ENCODE measurements around the gene NAV2.

NAV2 gene

DNA sequence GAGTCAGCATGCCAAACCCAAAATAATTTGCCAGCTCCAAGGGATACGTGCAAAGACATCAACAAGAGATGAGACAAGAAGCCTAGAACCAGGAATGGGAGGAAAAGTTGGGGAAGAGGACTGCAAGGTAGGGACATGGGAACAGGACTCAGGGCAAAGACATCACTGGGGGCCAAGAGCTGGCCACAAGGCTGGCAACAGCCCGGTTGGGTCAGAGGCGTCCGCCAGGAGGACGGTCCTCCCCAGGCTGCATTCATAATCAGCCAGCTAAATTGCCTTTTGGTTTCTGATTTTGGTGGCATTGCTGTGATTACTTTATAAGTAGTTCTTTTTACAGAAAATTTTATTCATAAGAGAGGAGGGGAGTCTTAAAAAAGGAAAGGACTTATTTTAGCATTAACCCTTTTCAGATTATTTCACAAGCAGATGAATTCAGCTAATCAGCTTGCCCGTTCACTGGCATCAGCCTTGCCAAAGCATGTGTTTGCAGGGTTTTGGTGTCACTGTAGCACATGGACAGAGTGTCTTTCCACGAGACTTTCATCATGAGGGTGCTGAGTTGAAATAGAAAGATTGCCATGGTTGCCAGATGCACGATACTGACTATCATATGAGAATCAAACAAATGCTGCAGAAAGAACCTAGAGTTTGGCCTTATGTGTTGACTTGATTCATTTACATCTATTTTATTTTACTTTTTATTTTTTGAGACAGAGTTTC lies 23.2 kb upstream of the NAV2 start:
- H3K4me3 ChIP-seq (ENCODE audit: low read length) = no peak overlapping the region
- no peak for DNase-seq (ENCODE audit: low read depth)
- TF ChIP-seq, protein P1, sequence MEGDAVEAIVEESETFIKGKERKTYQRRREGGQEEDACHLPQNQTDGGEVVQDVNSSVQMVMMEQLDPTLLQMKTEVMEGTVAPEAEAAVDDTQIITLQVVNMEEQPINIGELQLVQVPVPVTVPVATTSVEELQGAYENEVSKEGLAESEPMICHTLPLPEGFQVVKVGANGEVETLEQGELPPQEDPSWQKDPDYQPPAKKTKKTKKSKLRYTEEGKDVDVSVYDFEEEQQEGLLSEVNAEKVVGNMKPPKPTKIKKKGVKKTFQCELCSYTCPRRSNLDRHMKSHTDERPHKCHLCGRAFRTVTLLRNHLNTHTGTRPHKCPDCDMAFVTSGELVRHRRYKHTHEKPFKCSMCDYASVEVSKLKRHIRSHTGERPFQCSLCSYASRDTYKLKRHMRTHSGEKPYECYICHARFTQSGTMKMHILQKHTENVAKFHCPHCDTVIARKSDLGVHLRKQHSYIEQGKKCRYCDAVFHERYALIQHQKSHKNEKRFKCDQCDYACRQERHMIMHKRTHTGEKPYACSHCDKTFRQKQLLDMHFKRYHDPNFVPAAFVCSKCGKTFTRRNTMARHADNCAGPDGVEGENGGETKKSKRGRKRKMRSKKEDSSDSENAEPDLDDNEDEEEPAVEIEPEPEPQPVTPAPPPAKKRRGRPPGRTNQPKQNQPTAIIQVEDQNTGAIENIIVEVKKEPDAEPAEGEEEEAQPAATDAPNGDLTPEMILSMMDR (IDR thresholded peaks at IDR 0.05; ENCODE audit: insufficient read depth, low read depth, low read length, missing control alignments) = no peak

- TF ChIP-seq, protein P1 (IDR thresholded peaks at IDR 0.05; ENCODE audit: insufficient read depth, low read depth, low read length, missing control alignments) = no peak
- H3K4me3 ChIP-seq (ENCODE audit: low read length) = no peak overlapping the region
- no peak for DNase-seq (ENCODE audit: low read depth)
These were observed 21.8 kb upstream of the NAV2 start for GRCh38 chr11:19690885-19691284.

DNA sequence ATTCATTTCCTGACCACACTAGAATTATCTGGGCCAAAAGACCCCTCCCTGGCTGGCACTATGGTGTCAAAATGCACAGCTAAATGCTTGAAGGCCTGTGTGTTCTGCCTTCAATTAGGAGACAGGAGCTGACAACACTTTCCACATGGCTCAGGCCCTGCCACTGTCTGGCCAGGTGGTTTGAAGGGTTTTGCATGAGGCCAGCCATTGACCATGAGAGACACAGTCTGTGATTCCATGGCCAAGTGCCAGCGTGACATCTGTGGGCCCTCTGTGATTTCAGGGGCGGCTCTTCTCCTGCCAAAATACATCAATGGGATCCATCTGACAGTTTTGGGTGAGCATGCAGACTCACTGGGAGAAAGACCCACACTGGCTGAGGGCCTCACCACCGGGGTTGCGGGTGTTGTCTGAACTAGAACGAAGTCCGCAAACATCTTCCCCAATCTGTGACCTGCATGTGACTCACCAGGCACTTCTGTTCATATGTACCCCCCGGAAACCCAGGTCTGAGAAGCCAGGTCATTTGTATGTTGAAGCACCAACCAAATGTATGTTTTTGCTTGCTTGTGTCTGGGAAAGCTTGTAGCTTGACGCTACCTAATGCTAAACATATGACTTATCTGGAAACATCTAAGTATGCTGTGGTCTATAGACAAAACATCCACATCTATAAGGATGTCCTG lies 20.7 kb upstream of the NAV2 start:
- TF ChIP-seq, protein P1 (IDR thresholded peaks at IDR 0.05; ENCODE audit: insufficient read depth, low read depth, low read length, missing control alignments) = no peak
- H3K4me3 ChIP-seq (ENCODE audit: low read length) = no peak overlapping the region
- DNase-seq (ENCODE audit: low read depth) = no peak

DNA sequence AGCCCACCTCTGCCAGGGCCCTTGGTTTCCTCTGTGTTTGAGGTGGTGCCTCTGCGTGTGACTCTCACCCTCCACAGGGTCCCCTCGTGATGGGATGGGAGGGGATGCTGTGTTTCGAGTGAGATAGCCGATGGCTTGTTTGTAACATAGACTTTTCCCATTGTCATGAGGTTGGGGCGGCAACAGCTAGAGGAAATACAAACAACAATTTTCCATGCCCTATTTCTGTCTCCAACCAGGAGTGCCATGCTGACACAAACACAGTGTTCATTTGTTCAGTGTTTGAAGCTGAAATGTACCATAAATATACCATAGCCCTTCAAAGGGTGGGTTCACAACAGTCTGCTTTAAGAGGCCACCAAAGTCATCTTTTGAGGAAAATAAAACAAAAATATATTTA lies 19.5 kb upstream of the NAV2 start:
- TF ChIP-seq, protein P1 (IDR thresholded peaks at IDR 0.05; ENCODE audit: insufficient read depth, low read depth, low read length, missing control alignments) = no peak
- no peak overlapping the region for H3K4me3 ChIP-seq (ENCODE audit: low read length)
- no peak for DNase-seq (ENCODE audit: low read depth)

- no peak for DNase-seq (ENCODE audit: low read depth)
- H3K4me3 ChIP-seq (ENCODE audit: low read length) = no peak overlapping the region
- TF ChIP-seq, protein P1 (IDR thresholded peaks at IDR 0.05; ENCODE audit: insufficient read depth, low read depth, low read length, missing control alignments) = no peak
These were observed 17.8 kb upstream of the NAV2 start for GRCh38 chr11:19694796-19695345.

DNA sequence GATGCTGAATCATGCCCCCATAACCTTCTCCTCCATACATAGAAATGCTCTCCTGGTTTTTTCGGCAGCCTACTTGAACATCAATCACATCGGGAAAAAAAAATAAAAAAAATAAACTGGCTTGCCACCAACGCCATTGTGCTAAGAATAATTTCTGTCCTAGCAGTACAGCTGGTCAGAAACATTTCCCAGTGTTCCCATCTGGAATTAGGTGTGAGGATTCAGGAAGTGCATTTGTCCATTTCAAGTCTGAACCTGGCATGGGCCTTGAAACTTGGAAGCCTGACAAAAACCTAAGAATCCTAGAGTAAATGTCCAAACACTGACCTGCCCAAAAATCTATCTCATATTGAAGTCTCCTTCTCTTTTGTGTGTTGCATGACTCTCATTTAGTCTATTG lies 16.6 kb upstream of the NAV2 start:
- DNase-seq (ENCODE audit: low read depth) = peak; percentile 32
- H3K4me3 ChIP-seq (ENCODE audit: low read length) = no peak overlapping the region
- TF ChIP-seq, protein P1 (IDR thresholded peaks at IDR 0.05; ENCODE audit: insufficient read depth, low read depth, low read length, missing control alignments) = no peak
